ENCODE measurements around the gene DMBT1.
"Not testable (repeated sequence)": the region's sequence is repeated elsewhere in the genome, so short reads cannot be mapped to it uniquely, and the experiment has no call there.

Gene DMBT1

GRCh38 chr10:122577311-122577885 is 16.8 kb downstream of the DMBT1 start:
- H3K4me3 ChIP-seq (ENCODE audit: low read depth, low read length): no peak overlapping the region
- DNase-seq (ENCODE audit: low read depth): no peak
- no peak for TF ChIP-seq CTCF (IDR thresholded peaks at IDR 0.05; ENCODE audit: low read depth, low read length)
- no peak for TF ChIP-seq POLR2A (IDR thresholded peaks at IDR 0.05; ENCODE audit: extremely low read depth, insufficient read length)
- TF ChIP-seq MYC (IDR thresholded peaks at IDR 0.05; ENCODE audit: low read depth, low read length): no peak
- TF ChIP-seq, protein P1, sequence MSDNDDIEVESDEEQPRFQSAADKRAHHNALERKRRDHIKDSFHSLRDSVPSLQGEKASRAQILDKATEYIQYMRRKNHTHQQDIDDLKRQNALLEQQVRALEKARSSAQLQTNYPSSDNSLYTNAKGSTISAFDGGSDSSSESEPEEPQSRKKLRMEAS (IDR thresholded peaks at IDR 0.05; ENCODE audit: low read depth, low read length): no peak

GRCh38 chr10:122586070-122586469 is 25.5 kb downstream of the DMBT1 start:
- H3K4me3 ChIP-seq (ENCODE audit: low read depth, low read length); DNase-seq (ENCODE audit: low read depth): not testable (repeated sequence)

DNA sequence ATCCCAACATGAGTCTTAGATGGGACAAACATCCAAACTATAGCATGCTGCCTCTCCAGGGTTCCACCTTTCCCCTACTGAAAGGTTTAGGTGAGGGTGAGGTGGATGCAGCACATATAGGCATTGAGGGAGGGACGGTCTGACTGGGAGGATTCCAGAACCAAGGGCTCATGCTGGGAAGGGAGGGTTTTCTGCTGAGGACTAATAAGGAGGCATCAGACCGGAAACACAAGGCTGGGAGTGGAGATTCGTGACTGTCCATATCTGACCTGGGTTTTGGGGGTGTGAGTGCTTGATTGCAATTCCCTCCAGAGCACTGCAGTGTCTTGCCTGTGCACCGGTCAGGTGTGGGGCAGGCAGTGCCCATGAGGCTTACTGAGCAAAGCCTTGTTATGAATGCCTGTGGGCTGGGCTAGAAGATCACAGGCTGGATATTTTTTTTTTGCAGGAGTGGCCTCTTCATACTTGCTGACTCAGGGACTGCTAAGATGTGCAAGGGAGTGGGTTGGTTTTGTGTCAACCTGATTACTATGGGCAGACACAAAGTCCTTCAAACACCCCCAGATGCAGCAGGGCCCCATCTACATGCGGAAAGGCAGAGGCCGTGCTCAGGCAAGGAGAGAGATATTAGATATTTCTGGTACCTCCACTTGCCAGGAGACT is 26.7 kb downstream of the DMBT1 start:
- TF ChIP-seq POLR2A (IDR thresholded peaks at IDR 0.05; ENCODE audit: extremely low read depth, insufficient read length) (no peak), MYC (IDR thresholded peaks at IDR 0.05; ENCODE audit: low read depth, low read length) (no peak), CTCF (IDR thresholded peaks at IDR 0.05; ENCODE audit: low read depth, low read length) (no peak)
- TF ChIP-seq, protein P1 (IDR thresholded peaks at IDR 0.05; ENCODE audit: low read depth, low read length): no peak
- DNase-seq (ENCODE audit: low read depth): no peak

DNA sequence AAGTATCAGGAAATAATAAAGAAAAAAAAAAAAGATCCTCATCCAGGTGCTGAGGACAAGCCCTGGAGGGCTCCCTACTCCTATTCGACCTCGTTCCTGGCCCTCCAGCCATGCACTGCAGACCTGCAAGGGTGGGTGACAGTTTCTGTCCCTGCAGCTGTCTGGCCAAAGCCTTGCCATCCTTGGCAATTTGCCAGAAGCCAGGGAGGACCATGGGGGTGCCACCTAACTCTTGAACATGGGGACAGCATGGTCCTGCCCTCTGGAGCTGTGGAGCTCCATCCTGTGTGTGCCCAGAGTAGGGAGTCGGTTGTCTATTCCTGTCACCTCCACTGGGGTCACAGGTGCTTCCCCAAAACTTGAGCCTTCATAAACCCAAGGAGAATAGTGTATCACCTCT is 27.8 kb downstream of the DMBT1 start:
- no peak overlapping the region for H3K4me3 ChIP-seq (ENCODE audit: low read depth, low read length)
- TF ChIP-seq POLR2A (IDR thresholded peaks at IDR 0.05; ENCODE audit: extremely low read depth, insufficient read length): no peak
- TF ChIP-seq CTCF (IDR thresholded peaks at IDR 0.05; ENCODE audit: low read depth, low read length): no peak
- TF ChIP-seq MYC (IDR thresholded peaks at IDR 0.05; ENCODE audit: low read depth, low read length): no peak
- TF ChIP-seq, protein P1 (IDR thresholded peaks at IDR 0.05; ENCODE audit: low read depth, low read length): no peak
- DNase-seq (ENCODE audit: low read depth): no peak

More for the DNA sequence above, 26.7 kb downstream of the DMBT1 start:
- H3K4me3 ChIP-seq (ENCODE audit: low read depth, low read length): no peak overlapping the region

GRCh38 chr10:122590153-122590552 is 29.6 kb downstream of the DMBT1 start:
- H3K4me3 ChIP-seq (ENCODE audit: low read depth, low read length): no peak overlapping the region
- TF ChIP-seq CTCF (IDR thresholded peaks at IDR 0.05; ENCODE audit: low read depth, low read length): no peak
- no peak for TF ChIP-seq POLR2A (IDR thresholded peaks at IDR 0.05; ENCODE audit: extremely low read depth, insufficient read length)
- no peak for TF ChIP-seq MYC (IDR thresholded peaks at IDR 0.05; ENCODE audit: low read depth, low read length)
- no peak for DNase-seq (ENCODE audit: low read depth)

DNA sequence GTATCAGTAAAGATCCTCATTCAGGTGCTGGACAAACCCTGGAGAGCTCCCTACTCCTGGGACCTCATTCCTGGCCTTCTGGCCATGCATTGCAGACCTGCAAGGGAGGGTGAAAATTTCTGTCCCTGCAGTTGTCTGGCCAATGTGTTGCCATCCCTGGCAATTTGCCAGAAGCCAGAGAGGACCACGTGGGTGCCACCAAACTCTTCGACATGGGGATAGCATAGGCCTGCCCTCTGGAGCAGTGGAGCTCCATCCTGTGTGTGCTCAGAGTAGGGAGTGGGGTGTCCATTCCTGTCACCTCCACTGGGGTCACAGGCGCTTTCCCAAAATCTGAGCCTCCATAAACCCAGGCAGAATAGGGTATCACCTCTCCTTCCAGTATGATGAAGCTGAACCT is 31.2 kb downstream of the DMBT1 start:
- H3K4me3 ChIP-seq (ENCODE audit: low read depth, low read length): no peak overlapping the region
- TF ChIP-seq CTCF (IDR thresholded peaks at IDR 0.05; ENCODE audit: low read depth, low read length): no peak
- TF ChIP-seq POLR2A (IDR thresholded peaks at IDR 0.05; ENCODE audit: extremely low read depth, insufficient read length): no peak
- no peak for TF ChIP-seq MYC (IDR thresholded peaks at IDR 0.05; ENCODE audit: low read depth, low read length)
- TF ChIP-seq, protein P1 (IDR thresholded peaks at IDR 0.05; ENCODE audit: low read depth, low read length): no peak
- DNase-seq (ENCODE audit: low read depth): no peak

Data from NB4 (cell line).